ENCODE measurements around the gene BIRC6.
"Not testable (repeated sequence)": the region's sequence is repeated elsewhere in the genome, so short reads cannot be mapped to it uniquely, and the experiment has no call there.

The BIRC6 gene

DNA sequence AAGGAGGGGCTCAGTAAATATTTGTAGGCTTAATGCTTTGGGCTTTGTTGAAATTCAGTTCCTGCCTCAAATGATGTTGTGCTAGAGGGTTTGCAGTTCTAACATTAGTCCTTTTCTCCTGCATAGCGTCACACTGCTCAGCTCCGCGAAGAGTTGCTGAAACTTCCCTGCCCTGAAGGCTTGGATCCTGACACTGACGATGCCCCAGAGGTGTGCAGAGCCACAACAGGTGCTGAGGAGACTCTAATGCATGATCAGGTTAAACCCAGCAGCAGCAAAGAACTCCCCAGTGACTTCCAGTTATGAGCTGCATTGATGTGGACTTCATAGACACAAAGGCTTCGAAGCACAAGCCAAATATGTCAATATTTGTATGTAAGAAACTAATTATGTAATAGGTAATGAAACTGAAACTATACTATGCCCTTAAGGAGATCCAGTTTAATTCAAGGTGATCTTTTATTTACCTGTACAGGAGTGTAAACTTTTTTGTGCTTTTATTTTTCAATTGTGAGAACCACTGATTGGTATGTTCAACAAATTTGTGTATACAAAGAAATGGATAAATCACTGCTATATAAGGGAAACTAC, 260.9 kb downstream of the BIRC6 start:
- no peak for DNase-seq (ENCODE audit: low read depth, low spot score)

DNA sequence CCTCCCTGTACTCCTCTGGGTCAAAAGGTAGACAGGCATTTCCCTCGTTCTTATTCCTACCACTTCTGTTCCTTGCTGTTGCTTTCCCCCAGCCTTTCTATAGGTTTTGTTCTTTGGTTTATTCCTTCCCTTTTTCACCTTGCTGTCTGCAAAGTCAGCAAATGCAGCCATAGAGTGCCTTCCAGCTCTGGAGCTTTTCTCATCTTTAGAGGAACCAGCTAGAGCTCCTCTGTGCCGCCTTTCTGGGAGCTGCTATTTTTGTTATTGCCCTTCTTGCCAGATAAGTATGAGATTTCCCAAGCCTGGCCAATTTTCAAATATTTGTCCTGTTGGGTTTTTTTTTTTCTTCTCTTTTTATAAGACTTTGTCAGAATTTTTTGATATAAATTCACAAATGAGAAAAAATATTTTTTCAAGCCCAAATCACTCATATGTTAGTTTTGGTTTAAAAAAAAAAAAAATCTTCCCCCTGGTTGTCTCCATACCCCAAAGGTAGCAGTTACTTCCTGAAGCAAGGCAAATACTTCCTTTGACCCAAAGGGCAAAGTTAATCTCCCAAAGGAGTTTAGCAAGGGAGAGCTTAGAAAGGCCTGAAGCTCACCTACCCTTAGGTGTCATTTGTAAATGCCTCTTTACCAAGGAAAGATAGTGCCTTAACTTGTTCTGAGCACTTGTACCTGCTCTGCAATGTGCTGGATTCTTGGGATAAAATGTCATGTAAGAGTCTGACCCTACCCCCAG, 265.9 kb downstream of the BIRC6 start:
- no peak for DNase-seq (ENCODE audit: low read depth, low spot score)

DNA sequence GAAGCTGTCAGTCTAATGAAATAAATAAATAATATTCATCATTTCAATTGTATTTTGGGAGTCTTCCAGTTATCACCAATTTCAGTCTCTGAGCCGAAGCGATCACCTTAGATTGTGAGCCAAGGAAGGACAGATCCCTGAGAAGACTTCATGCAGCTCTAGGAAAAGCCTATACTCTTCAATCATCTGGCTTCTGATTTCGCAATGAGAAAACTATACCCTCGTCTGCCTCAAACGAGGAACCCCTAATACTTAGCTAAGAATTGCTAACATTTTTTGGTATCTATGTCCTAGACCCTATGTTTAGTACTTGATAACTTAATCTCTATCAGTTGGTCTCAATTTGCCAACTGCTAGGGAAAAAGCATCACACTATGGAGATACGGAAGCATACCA, 266.5 kb downstream of the BIRC6 start:
- no peak for DNase-seq (ENCODE audit: low read depth, low spot score)

DNA sequence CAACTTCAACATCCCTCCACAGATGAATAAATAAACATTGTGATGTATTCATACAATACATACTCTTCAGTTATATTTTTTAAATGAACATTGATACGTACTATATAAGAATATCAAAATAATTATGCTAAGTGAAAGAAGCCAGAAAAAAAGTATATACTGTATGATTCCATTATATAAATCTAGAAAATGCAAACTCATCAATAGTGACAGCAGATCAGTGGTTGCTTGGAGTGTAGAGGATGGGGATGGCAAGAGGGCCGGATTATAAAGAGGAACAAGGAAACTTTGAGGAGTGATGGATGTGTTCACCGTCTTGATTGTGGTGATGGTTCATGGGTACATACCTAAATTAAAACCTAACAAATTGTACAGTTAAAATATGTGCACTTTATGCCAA, 268.0 kb downstream of the BIRC6 start:
- DNase-seq (ENCODE audit: low read depth, low spot score) = no peak

DNA sequence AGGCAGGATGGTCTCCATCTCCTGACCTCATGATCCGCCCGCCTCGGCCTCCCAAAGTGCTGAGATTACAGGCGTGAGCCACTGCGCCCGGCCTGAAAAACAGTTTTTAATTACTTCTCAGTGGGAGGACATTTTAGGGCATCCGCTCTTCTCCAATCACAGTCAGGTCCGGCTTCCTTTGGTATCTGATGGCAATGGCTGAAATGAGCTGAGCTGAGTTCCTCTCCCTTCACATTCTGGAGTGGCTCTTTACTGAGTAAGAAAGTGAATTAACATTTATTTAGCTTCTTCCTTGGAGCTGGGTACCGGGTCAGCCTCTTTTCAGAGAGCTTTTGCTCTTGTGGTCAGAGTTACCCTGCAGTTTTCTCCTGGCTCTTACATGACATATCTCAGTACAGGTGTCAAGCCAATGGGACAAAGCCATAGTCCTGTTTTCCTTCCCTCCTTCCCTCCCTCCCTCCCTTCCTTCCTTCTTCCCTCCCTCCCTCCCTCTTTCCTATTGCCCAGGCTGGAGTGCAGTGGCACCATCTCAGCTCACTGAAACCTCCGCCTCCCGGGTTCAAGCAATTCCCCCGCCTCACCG, 269.9 kb downstream of the BIRC6 start:
- no peak for DNase-seq (ENCODE audit: low read depth, low spot score)

DNA sequence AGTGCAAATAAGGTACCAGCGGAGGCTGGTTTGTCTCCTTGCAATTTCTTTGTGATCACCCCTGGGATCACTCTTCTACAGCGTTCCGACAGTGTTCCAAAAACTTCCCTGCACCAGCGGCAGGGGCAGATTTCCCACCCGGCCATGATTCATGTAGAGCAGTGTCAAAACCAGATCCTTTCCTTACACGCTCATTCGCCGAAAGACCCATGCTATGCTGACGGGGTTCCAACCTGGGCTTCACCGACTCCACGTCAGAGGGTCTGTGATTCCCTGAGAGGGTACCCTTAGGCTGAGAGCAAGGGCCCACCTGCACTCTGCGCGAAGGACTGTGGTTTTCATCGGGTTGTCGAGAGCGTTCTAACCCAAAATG, 270.6 kb downstream of the BIRC6 start:
- DNase-seq (ENCODE audit: low read depth, low spot score) = peak; percentile 12

DNA sequence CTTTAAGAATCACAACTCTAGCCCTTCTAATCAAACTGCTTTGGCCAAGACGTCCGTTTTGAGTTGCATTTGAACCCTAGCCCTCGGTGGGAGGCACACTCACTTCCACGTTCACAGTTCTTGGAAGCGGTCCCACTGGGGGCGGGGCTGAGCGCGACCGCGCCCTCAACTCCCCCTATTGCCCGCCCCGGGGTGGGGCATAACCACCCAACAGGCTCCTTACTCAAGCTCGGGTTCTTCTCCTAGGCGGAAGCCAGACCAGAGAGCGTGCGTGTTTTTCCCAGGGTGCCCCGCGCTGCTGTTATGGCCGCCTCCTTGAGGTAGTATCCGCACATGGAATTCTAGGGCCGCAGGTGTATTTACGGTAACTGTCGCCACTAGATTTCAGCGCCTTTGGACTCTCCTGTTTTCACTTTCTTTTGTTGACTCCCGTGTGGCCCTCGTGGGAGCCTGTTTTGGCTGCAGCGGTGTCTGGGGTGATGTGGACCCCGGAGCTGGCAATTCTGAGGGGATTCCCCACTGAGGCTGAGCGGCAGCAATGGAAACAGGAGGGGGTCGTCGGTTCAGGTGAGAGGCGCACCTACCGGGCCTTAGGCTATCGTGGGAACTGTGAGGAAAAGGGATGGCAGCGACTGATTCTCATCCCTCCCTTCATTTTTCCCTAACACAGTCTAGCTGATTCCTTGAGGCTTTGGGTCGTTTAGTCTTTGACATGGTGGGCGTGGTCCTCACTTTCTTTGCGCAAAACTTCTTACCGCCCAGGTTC, 271.2 kb downstream of the BIRC6 start, which contains the start of gene TTC27:
TSS of gene TTC27 (plus strand) at position 237 of the 766 bp plus-strand sequence. CDS start at position 480, 243 bp downstream.
- peak; percentile 87 for DNase-seq (ENCODE audit: low read depth, low spot score)

DNA sequence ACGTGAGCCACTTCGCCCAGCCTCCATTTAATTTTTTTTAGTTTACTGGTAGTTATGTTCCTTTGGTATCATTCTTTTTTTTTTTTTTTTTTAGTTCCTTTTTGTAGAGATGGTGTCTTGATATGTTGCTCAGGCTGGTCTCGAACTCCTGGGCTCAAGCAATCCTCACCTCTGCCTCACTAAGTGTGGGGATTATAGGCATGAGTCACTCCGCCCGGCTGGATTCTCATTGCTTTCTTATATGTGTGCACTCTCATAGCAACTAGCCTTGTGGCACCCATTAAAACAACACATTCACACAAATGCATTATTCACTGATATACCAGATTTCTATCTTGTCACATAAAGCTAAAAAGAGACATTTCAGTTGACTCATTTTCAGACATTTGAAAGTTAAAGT, 275.3 kb downstream of the BIRC6 start:
- DNase-seq (ENCODE audit: low read depth, low spot score) = no peak

DNA sequence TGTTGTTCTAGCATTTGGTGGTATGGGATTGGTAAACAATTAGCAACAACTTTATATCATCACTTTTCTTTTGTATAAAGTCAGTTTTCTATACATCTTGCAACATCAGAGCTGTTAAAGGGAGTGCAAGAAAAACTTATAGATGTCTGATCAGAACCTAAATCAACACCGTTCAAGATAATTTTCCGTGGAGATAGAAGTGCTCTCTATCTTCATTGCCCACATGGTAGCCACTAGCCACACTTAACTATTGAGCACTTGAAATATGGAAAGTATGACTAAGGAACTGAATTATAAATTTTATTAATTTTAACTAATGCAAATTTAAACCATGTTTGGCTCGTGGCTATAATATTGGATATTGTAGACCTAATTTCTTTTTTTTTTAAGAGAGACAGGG, 276.2 kb downstream of the BIRC6 start:
- DNase-seq (ENCODE audit: low read depth, low spot score) = no peak

DNA sequence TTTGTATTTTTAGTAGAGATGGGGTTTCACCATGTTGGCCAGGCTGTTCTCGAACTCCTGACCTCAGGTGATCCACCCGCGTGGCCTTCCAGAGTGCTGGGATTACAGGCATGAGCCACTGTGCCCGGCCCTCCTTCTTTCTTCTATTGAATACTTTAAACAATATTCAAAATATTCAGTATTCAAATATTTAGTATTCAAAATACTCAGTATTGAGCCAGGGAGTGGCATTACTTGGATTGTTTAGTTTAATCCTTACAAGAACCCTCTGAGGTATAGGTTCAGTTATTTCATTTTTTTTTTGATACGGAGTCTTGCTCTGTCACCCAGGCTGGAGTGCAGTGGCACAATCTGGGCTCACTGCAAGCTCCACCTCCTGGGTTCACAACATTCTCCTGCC, 281.7 kb downstream of the BIRC6 start:
- DNase-seq (ENCODE audit: low read depth, low spot score) = not testable (repeated sequence)

DNA sequence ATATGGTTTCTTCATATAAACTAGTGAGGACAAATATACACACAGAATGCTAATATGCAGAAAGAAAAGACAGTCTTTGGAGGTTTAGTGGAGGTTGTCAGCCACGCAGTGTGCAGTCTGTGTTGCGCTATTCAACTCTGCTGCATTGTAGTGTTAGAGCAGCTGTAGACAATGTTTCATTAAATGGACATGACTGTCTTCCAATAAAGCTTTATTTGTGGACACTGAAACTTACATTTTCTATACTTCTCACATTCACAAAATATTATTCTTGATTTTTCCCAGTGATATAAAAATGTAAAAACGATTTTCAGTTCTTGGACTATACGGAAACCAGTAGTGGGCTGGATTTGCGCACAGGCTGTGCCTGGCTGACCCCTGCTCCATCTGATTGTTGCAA, 284.4 kb downstream of the BIRC6 start:
- no peak for DNase-seq (ENCODE audit: low read depth, low spot score)

DNA sequence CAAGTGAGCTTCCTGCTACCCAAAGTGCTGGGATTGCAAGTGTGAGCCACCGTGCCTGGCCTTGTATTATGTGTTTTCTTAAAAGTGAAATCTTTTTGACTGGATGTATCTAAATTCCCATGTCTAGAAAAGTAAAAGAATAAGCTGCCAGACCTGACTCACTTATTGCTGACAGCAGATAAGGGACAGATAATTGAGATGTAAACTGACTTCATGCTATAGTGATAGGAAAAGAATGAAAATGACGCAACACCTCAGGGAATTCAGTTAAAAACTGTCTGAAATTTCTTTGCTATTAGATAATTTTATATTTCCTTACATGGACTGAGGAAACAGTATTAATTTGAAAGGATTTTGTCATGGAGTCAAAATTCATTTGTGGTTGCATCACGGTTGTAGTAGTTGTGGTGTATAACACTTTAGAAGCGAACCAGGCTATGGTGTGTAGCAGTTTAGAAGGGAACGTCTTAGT, 290.4 kb downstream of the BIRC6 start:
- DNase-seq (ENCODE audit: low read depth, low spot score) = no peak

DNA sequence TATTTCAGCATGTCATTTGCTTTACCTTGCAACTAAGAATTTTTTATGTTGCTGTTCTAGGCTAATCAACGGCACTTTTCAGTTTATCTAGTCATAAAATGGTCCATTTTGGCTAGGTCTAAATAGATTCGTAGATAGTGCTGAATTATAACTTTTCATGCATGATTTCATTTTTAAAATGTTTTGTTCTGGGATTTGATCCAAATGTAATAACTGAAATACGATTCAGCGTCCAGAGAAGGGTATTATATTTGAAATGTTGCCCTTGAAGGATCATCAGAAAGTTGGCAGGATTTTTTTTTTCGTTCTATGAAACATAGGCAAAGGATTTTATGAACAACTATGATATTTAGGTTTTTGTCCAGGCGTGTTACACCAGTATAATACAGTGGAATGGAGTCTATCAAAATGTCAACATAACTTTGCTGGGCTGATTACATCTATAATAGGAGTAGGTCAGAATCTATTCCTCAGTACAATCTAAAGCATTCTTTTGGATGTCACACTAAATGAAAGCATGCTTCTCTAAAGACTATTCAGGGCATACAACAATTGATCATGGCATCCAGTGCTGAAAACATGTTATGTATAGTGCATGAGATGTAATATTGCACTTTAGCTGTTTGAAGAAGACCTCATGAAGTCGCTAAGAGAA, 295.9 kb downstream of the BIRC6 start:
- DNase-seq (ENCODE audit: low read depth, low spot score) = no peak

DNA sequence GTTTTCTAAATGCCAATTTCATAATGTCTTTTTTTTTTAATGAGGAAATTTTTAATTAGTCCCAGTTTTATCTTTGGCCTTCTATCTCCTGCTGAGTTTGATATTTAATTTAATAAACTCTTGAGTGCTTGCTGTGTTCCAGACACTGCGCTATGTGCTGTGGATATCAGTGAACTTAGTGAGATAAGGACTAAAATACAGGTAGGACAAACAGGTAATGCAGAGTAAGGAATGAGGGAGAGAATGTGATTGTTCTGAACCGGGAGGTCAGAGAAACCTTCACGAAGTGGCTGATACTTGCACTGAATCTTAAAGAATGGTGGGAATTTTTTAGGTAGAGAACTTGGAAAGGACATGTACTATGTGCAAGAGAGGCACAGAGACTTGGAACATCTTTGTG, 299.2 kb downstream of the BIRC6 start:
- DNase-seq (ENCODE audit: low read depth, low spot score) = no peak

DNA sequence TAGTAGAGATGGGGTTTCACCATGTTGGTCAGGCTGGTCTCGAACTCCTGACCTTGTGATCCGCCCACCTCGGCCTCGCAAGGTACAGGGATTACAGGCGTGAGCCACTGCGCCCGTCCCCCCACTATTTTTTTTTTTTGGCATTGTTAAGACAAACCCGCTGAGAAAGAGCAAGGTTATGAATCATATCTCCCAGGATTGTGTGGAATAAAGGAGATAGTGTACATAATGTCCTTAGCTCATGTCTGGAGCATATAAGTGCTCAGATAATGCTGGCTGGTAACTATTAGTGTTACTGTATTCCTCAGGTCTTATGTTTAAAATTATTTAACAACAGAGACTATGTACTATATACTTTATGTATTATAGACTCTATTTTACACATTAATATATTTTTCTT, 307.0 kb downstream of the BIRC6 start:
- no peak for DNase-seq (ENCODE audit: low read depth, low spot score)

DNA sequence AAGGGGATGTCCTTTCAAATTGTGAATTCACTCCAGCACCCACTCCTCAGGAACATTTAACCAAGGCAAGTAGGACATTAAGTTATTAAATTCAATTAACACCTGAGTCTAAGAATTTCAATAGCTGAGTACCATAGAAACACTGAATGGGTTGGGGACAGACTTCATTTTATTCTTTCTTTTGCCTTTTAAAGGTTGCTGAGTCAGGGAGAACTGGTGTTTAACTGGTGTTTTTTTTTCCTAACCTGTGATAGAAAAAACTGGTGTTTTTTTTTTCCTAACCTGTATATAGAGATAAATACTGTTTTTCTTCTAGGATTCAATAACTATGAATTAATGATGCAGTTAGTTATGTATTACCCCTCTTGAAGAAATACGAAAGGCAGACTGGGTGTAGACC, 309.9 kb downstream of the BIRC6 start:
- no peak for DNase-seq (ENCODE audit: low read depth, low spot score)

DNA sequence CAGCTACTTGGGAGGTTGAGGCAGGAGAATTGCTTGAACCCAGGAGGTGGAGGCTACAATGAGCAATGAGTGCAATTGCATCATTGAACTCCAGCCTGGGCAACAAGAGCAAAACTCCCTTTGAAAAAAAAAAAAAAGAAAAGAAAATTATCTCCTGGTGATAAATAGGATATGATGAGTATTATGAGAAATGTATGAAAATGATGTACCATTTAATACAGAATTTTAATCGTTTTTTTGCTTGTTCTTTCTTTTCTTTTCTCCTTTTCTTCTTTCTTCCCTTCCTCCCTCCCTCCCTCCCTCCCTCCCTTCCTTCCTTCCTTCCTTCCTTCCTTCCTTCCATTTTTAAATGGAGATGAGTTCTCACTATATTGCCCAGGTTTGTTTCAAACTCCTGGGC, 311.4 kb downstream of the BIRC6 start:
- DNase-seq (ENCODE audit: low read depth, low spot score) = no peak
